Stimulated activated CD4-positive, alpha-beta T cell treated with anti-CD3 and anti-CD28 coated beads, Interleukin-2, amount 100 ng/mL, for 4 hours (primary cell): ENCODE data around the gene RETREG1.

Source experiments
- DNase-seq: peaks from one replicate; pipeline ENCODE4 v3.0.0-alpha.2; 2020; ENCODE audit warnings: low read depth

The RETREG1 gene

GRCh38 chr5:16521521-16522483 lies 95.0 kb downstream of the RETREG1 start:
- no peak for DNase-seq

DNA sequence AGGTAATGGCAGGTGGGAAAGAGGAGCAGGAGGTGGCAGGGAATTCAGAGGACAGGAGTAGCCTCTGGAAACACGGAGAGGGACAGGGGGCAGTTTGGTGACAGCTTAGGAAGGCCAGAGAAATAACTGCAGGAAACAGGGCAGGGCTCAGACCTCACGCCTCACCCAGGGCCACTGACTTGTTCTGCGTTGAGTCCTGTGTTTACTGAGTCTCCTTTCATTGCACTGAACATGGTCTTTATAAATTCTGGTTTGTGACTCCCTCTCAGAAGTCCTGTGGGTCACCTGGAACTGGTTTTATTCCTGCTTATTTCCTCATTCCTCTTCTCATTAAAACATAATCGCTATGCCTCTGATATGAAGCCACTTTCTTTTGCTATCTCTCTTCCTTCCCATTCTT lies 96.0 kb downstream of the RETREG1 start:
- no peak for DNase-seq

DNA sequence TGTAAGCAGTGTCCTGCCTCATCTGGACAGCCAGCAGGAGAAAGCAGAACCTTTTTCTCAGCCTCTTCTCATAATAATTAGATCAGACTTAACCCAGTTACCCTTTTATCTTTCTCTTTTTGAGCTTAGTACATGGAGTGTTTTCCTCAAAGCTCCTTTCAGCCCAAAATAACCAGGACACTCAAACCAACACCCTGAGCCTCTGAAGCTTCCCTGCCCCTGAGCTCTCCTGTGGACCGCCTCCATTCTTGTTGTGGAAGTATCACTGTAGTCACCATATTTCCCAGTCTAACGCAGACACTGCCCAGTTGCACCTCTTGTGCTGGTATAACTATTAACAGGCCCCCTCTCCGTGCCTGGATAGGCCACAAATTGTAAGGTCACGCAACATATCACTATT lies 97.4 kb downstream of the RETREG1 start:
- DNase-seq = no peak

DNA sequence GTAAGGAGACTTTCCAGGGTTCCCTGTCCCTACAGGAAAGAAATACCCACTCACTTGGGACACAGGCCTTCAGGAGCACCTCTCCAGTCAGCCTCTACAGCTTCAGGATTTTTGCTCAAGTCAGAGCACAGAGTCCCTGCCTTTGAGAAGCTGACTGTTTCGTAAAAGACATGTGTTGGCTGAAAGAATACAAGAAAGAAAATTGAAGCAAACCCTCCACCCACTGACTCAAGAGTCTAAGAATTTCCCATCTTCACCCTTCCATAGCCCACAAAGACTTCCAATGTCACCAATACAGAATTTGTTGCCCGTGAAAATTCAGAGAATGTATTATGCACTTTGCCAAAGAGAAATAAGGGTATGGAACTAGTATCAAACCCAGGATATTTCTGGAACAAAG lies 98.2 kb downstream of the RETREG1 start:
- no peak for DNase-seq

GRCh38 chr5:16515532-16515931 lies 101.3 kb downstream of the RETREG1 start:
- no peak for DNase-seq

- no peak for DNase-seq
These were observed 106.7 kb downstream of the RETREG1 start for GRCh38 chr5:16510098-16510497.

- no peak for DNase-seq
These were observed 107.9 kb downstream of the RETREG1 start for GRCh38 chr5:16508730-16509531.

DNA sequence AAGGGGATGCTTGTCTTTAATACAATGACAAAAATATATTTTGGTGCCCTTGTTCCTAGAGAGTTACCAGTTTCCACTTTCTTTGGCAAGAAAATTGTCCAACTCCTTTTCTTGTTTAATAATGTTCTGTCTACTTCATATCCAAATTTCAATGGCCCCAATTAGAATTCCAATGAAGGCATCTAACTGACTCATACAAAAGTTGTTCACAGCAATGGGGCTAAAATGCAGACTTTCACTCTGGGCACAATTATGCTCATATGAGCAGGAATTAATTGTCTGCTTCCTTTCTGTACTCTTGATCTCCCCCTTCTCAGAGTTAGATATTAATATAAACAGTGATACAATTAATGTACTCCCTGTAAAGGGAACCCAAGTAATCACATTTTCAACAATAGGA lies 109.1 kb downstream of the RETREG1 start:
- DNase-seq = no peak

- no peak for DNase-seq
These were observed 110.9 kb downstream of the RETREG1 start for GRCh38 chr5:16505904-16506303.

DNA sequence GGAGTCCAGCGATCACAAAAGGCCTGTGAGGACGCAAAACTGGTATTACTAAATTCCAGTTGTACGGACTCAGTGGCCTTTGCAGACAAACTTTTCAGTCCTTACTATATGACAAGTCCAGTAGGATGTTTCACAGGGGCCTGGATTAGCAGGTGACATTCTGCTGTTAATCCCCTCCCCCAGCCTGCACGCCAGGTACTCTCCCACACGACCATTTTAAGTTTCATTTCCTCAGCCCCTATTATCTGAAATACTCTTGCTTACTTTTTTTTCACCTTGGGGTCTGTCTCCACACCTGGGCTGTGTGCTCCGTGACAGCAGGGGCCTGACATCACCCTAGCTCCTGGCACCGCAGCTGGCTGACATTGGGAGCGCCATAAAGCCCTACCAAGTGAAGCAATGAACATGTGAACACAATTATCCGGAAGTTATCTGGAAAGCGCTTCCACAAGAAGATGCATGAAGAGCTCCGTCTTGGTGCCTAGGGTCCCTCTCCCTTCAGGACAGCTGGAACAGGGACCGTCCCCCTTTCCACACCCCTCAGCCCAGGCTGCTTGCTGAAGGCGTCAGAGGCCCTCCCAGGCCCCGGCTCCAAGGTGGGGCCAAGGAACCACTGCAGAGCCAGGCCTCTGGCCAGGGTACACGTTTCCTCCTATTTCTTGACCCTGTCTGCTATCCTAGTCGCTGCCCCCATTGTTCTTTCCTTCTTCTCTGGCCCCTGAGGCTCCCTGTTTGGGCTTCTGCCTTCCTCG lies 111.5 kb downstream of the RETREG1 start:
- DNase-seq = no peak

- no peak for DNase-seq
These were observed 112.2 kb downstream of the RETREG1 start for GRCh38 chr5:16504571-16504970.

- DNase-seq = no peak
These were observed 113.9 kb downstream of the RETREG1 start for GRCh38 chr5:16502866-16503265.

DNA sequence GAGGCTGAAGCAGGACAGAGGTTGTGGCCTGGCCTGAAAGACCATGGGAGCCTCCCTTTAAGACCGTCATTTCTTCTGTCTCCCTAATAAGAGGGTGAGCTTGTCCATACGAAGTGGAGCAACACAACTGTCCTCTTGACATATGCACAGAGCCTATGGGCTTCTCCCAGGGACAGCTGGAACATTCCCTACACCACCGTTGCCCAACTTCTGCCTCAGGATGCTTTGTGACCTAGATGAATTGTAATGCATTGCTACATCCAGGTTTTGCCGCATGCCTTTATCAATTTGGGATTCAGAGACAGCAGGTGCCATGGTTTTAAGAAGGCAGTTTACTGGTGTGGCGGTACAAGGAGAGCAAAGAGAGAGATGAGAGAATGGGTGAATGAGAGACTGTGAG lies 116.8 kb downstream of the RETREG1 start:
- no peak for DNase-seq

- DNase-seq = no peak
These were observed 119.3 kb downstream of the RETREG1 start for GRCh38 chr5:16497546-16497945.

- no peak for DNase-seq
These were observed 123.5 kb downstream of the RETREG1 start for GRCh38 chr5:16493261-16493660.

- DNase-seq = no peak
These were observed 124.2 kb downstream of the RETREG1 start for GRCh38 chr5:16492398-16493140.

GRCh38 chr5:16490911-16491310 lies 125.9 kb downstream of the RETREG1 start:
- no peak for DNase-seq

GRCh38 chr5:16489322-16489791 lies 127.4 kb downstream of the RETREG1 start:
- no peak for DNase-seq

DNA sequence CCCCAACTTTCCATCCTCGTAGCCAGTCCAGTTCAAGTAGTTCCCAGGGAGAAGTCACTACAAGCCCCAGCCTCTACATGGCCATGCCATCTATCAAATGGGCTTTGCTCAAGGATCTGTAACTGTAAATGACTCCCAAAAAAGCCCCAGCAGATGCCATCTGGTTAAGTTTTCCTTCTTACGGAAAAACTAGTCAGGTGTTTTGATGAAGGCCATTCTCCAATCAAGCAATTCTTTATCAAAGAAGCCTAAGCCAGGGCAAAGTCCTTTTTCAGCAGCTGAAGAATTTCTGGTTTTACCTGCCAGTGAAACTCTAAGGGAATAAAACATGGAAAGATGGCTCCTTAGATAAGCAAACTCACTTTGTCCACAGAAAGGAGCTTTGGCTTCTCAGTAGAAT lies 129.3 kb downstream of the RETREG1 start:
- DNase-seq = no peak

DNA sequence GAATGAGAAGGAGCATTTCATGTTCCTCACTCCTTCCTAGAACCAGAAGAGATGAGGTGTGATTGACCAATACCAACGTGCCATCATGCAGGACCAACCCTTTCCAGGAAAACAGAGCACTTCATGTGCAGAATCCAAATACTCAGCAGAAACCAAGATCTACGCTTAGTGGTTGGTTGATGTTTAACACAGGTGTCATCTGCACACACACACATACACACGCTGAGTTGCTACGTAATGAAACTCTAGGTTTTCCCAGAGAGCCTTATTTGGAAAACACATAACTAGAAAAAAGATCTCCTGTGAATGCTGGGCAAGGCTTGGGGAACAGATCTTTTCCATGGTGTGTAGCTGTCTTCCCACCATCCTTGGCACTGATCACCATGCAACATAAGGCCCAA lies 130.1 kb downstream of the RETREG1 start:
- DNase-seq = no peak

- DNase-seq = no peak
These were observed 131.1 kb downstream of the RETREG1 start for GRCh38 chr5:16485656-16486055.

- DNase-seq = no peak
These were observed 132.7 kb downstream of the RETREG1 start for GRCh38 chr5:16484081-16484480.
